K562 (cell line): ENCODE data around the gene CORO6. TPM values are rescaled to one million over a fixed set of nuclear protein-coding genes. Genes with fewer than 3 reads are reported as not detected.

Experiments used
- BRD4 ChIP-seq: fragments of 200-600 bp; sonication (generic); IDR thresholded peaks from 2 replicates; pipeline ENCODE4 v1.6.1; 2017; ENCODE audit warnings: inconsistent platforms
- C11orf30 ChIP-seq: fragments of 450-650 bp; IDR thresholded peaks from 2 replicates; pipeline ENCODE4 v1.6.1; 2016; ENCODE audit warnings: low read depth, mild to moderate bottlenecking
- CTBP1 ChIP-seq: fragments of 450-650 bp; IDR thresholded peaks from 2 replicates; pipeline ENCODE4 v1.6.1; 2016; ENCODE audit warnings: borderline replicate concordance
- DPF2 ChIP-seq: fragments of 450-650 bp; IDR thresholded peaks from 2 replicates; pipeline ENCODE4 v1.6.1; 2016
- FOSL1 ChIP-seq: fragments of 200-800 bp; sonication (Bioruptor generic); conservative IDR thresholded peaks from 2 replicates; pipeline ENCODE4 v1.6.1; 2016; ENCODE audit warnings: missing genetic modification characterization, missing compliant biosample characterization
- FOXM1 ChIP-seq, 2 experiments: fragments of 450-650 bp in 1 of 2; sonication (generic) in 1 of 2; formaldehyde crosslinking in 1 of 2; IDR thresholded peaks; 2 replicates each; pipeline versions ENCODE4 v1.6.1 to v1.9.0; 2017 to 2022; ENCODE audit warnings: low read depth in 2 of 2, mild to moderate bottlenecking in 2 of 2, missing genetic modification reagents in 1 of 2, moderate library complexity in 1 of 2
- HMGXB4 ChIP-seq: sonication (generic); formaldehyde crosslinking; IDR thresholded peaks from 2 replicates; pipeline ENCODE4 v1.8.1; 2023; ENCODE audit warnings: mild to moderate bottlenecking, missing genetic modification reagents
- ID3 ChIP-seq, 2 experiments: fragments of 250-450 bp in 1 of 2; fragments of 450-650 bp in 1 of 2; sonication (Bioruptor Pico) in 1 of 2; IDR thresholded peaks; 2 replicates each; pipeline versions ENCODE4 v1.6.1 to v1.8.0; 2016 to 2021; ENCODE audit warnings: mild to moderate bottlenecking in 2 of 2, moderate library complexity in 2 of 2, missing compliant biosample characterization in 1 of 2, missing genetic modification characterization in 1 of 2
- MAFF ChIP-seq: IDR thresholded peaks from 2 replicates; pipeline ENCODE4 v1.6.1; 2012; ENCODE audit warnings: low read length, improper control_type of control experiment
- MAFG ChIP-seq: fragments of 450-650 bp; conservative IDR thresholded peaks from 2 replicates; pipeline ENCODE4 v1.6.1; 2016; ENCODE audit warnings: missing genetic modification characterization, missing compliant biosample characterization
- MAFK ChIP-seq: IDR thresholded peaks from 2 replicates; pipeline ENCODE4 v1.6.1; 2011; ENCODE audit warnings: low read length, improper control_type of control experiment
- MEF2A ChIP-seq: IDR thresholded peaks from 2 replicates; pipeline ENCODE4 v1.6.1; 2011; ENCODE audit warnings: low read depth, mild to moderate bottlenecking, low read length, moderate library complexity; ENCODE audit not compliant: control insufficient read depth
- MEIS2 ChIP-seq: fragments of 450-650 bp; IDR thresholded peaks from 2 replicates; pipeline ENCODE4 v1.6.1; 2014; ENCODE audit warnings: mild to moderate bottlenecking; ENCODE audit not compliant: partially characterized antibody
- MIER1 ChIP-seq: fragments of 450-650 bp; IDR thresholded peaks from 2 replicates; pipeline ENCODE4 v1.6.1; 2016; ENCODE audit warnings: antibody characterized with exemption, mild to moderate bottlenecking, low read depth
- MTA3 ChIP-seq: fragments of 450-650 bp; formaldehyde crosslinking; IDR thresholded peaks from 2 replicates; pipeline ENCODE4 v1.6.1; 2017; ENCODE audit warnings: mild to moderate bottlenecking, borderline replicate concordance
- NR2C2 ChIP-seq, 2 experiments: fragments of 200-800 bp in 1 of 2; sonication (Bioruptor generic) in 1 of 2; sonication (generic) in 1 of 2; formaldehyde crosslinking in 1 of 2; IDR thresholded peaks; 2 replicates each; pipeline versions ENCODE4 v1.6.1 to v1.8.0; 2016 to 2022; ENCODE audit warnings: mild to moderate bottlenecking in 1 of 2, missing compliant biosample characterization in 1 of 2, missing genetic modification characterization in 1 of 2, missing genetic modification reagents in 1 of 2
- PML ChIP-seq: IDR thresholded peaks from 2 replicates; pipeline ENCODE4 v1.6.1; 2012; ENCODE audit warnings: low read length, inconsistent platforms
- RCOR1 ChIP-seq, 2 experiments: IDR thresholded peaks; 2 replicates each; pipeline ENCODE4 v1.6.1; 2012; ENCODE audit warnings: low read depth in 2 of 2, low read length in 2 of 2, borderline replicate concordance in 1 of 2, improper control_type of control experiment in 1 of 2
- SMARCA4 ChIP-seq: fragments of 450-650 bp; IDR thresholded peaks from 2 replicates; pipeline ENCODE4 v1.6.1; 2016
- SMARCE1 ChIP-seq: fragments of 450-650 bp; IDR thresholded peaks from 2 replicates; pipeline ENCODE4 v1.7.1; 2016; ENCODE audit warnings: mild to moderate bottlenecking
- SRSF9 ChIP-seq: fragments of 200-400 bp; formaldehyde crosslinking; IDR thresholded peaks from 2 replicates; pipeline ENCODE4 v1.6.1; 2017; ENCODE audit warnings: low read depth, low read length, borderline replicate concordance
- TCF3 ChIP-seq: sonication (generic); formaldehyde crosslinking; IDR thresholded peaks from 2 replicates; pipeline ENCODE4 v1.4.0; 2020; ENCODE audit warnings: mild to moderate bottlenecking, missing genetic modification reagents
- TRIM28 ChIP-seq: fragments of 450-650 bp; IDR thresholded peaks from 2 replicates; pipeline ENCODE4 v1.6.1; 2017
- YY1 ChIP-seq, 3 experiments: IDR thresholded peaks; 2 replicates each; pipeline ENCODE4 v1.6.1; 2011; ENCODE audit warnings: low read length in 2 of 3, mild to moderate bottlenecking in 2 of 3, moderate library complexity in 2 of 3, borderline replicate concordance in 1 of 3, control low read depth in 1 of 3, low read depth in 1 of 3; ENCODE audit not compliant: insufficient read depth in 3 of 3, insufficient replicate concordance in 2 of 3, control insufficient read depth in 1 of 3, insufficient read length in 1 of 3; ENCODE audit errors: extremely low read depth in 1 of 3
- ZC3H11A ChIP-seq: IDR thresholded peaks from 2 replicates; pipeline ENCODE4 v1.6.1; 2012; ENCODE audit warnings: low read depth, low read length, improper control_type of control experiment
- ZNF316 ChIP-seq: fragments of 450-650 bp; IDR thresholded peaks from 2 replicates; pipeline ENCODE4 v1.6.1; 2016
- ZNF766 ChIP-seq: fragments of 200-800 bp; sonication (Bioruptor generic); conservative IDR thresholded peaks from 2 replicates; pipeline ENCODE4 v1.6.1; 2016; ENCODE audit warnings: missing genetic modification characterization, missing compliant biosample characterization
- ZSCAN29 ChIP-seq: fragments of 450-650 bp; IDR thresholded peaks from 2 replicates; pipeline ENCODE4 v1.6.1; 2017
- polyA plus RNA-seq, 8 experiments: library from polyadenylated mRNA; depleted of rRNA in 4 of 8; stranded (reverse) in 5 of 8; unstranded in 3 of 8; fragments of >200 nt; fragmentation: Nextera tagmentation in 2 of 8; fragmentation: Illumina TruSeq in 1 of 8; extraction: Ambion mirVana in 2 of 8; extraction: Trizol in 1 of 8; gene quantifications; 2 replicates each; pipeline versions ENCODE4 v1.2.1 to v1.2.3, GENCODE V29; 2011 to 2014; ENCODE audit warnings: inconsistent platforms in 1 of 8, missing spikeins in 1 of 8
- total RNA-seq, 7 experiments: library from RNA; depleted of rRNA in 6 of 7; stranded (reverse); fragments of >200 nt in 6 of 7; fragmentation: Illumina TruSeq in 2 of 7; extraction: Trizol in 2 of 7; gene quantifications; 2 replicates each; pipeline versions ENCODE4 v1.2.1 to v1.2.3, GENCODE V29; 2011 to 2021; ENCODE audit warnings: low replicate concordance in 1 of 7

CORO6 gene
- total and polyA plus RNA-seq, 9 of the 15 experiments (the other 6 are each of a cell fraction or from before 2014, with no cell fraction given) = 0.04 to 11.9 (median 2.4) TPM

GRCh38 chr17:29653995-29654714, 31.4 kb upstream of the CORO6 start (continued):
- TF ChIP-seq HMGXB4 (CRISPR knock-in tag) = no peak
- peak; percentile 48; the same call in 1 of the 2 replicates for TF ChIP-seq MTA3
- peak; percentile 70 for TF ChIP-seq SMARCE1
- 0 out of 2 replicates have a peak, but pooled peaks have one; percentile 31 for TF ChIP-seq TRIM28
- peak; percentile 71 for TF ChIP-seq MAFF
- TF ChIP-seq YY1 (IDR thresholded peaks at IDR 0.05; ENCODE audit: borderline replicate concordance in 1 of 3, control insufficient read depth in 1 of 3, extremely low read depth in 1 of 3, insufficient read depth in 3 of 3, insufficient read length in 1 of 3, insufficient replicate concordance in 2 of 3, low read depth in 1 of 3, low read length in 2 of 3) = peak in 1 of 3 experiments; percentile 42
- TF ChIP-seq CTBP1 = peak; percentile 22; the same call in 1 of the 2 replicates
- TF ChIP-seq MEIS2 = no peak
- TF ChIP-seq SMARCA4 = peak; percentile 80
- 0 out of 2 replicates have a peak, but pooled peaks have one; percentile 54 for TF ChIP-seq ZNF766
- TF ChIP-seq TCF3 = peak; percentile 52
- peak; percentile 93 for TF ChIP-seq DPF2
- 0 out of 2 replicates have a peak, but pooled peaks have one; percentile 33 for TF ChIP-seq BRD4
- TF ChIP-seq ZNF316 = peak; percentile 43; the same call in 1 of the 2 replicates
- no peak for TF ChIP-seq ZC3H11A
- peak; percentile 46; the same call in 1 of the 2 replicates for TF ChIP-seq MAFK
- TF ChIP-seq FOSL1 (tag) = 0 out of 2 replicates have a peak, but pooled peaks have one; percentile 33
- no peak for TF ChIP-seq ID3 (CRISPR knock-in tag; IDR thresholded peaks at IDR 0.05)
- no peak for TF ChIP-seq ID3 (tag; IDR thresholded peaks at IDR 0.05)
- peak in 1 of 2 experiments; percentile 81; a peak in 3 of 4 replicates for TF ChIP-seq RCOR1 (IDR thresholded peaks at IDR 0.05; ENCODE audit: borderline replicate concordance in 1 of 2, low read depth in 2 of 2, low read length in 2 of 2)
- no peak for TF ChIP-seq FOXM1 (IDR thresholded peaks at IDR 0.05; ENCODE audit: low read depth)
- TF ChIP-seq FOXM1 (CRISPR knock-in tag; IDR thresholded peaks at IDR 0.05; ENCODE audit: low read depth) = no peak
- TF ChIP-seq MIER1 = no peak
- TF ChIP-seq NR2C2 (CRISPR knock-in tag; IDR thresholded peaks at IDR 0.05) = no peak
- TF ChIP-seq NR2C2 (tag; IDR thresholded peaks at IDR 0.05) = 0 out of 2 replicates have a peak, but pooled peaks have one; percentile 31
- TF ChIP-seq ZSCAN29 = no peak
- no peak for TF ChIP-seq SRSF9
- TF ChIP-seq MEF2A = no peak
- peak; percentile 64 for TF ChIP-seq MAFG (tag)
- TF ChIP-seq PML = no peak
- TF ChIP-seq C11orf30 = peak; percentile 77
